KBM-7 (cell line): ENCODE measurements around the gene FBXO5.
A peak's percentile ranks its signal among the peaks of the same experiment; 100 is the strongest.
"Not testable (repeated sequence)": the region's sequence is repeated elsewhere in the genome, so short reads cannot be mapped to it uniquely, and the experiment has no call there.

Source experiments
- DNase-seq: peaks from one replicate; pipeline ENCODE4 v3.0.0-alpha.2; 2015
- in situ Hi-C: fragments of 300-500 bp; cut with MboI; formaldehyde crosslinking; loops from 2 replicates; pipeline ENCODE4 v1.14.3; 2020; ENCODE audit warnings: low sequenced_read_pairs, low pct_unique_long_range_greater_than_20kb, mixed read lengths

FBXO5 gene

GRCh38 chr6:153000243-153000642 is 17.4 kb upstream of the FBXO5 start:
- no peak for DNase-seq
- in situ Hi-C loops: no loop called here

DNA sequence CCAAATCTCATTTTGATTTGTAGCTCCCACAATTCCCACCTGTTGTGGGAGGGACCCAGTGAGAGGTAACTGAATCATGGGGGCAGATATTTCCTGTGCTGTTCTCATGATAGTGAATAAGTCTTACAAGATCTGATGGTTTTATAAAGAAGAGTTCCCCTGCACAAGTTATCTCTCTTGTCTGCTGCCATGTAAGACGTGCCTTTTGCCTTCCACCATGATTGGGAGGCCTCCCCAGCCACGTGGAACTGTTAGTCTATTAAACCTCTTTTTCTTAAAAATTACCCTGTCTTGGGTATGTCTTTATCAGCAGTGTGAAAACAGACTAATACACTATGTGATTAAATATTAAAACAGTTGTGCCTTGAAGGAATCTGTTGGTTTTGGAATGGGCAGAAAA is 16.7 kb upstream of the FBXO5 start:
- in situ Hi-C loops, DNase-seq: not testable (repeated sequence)

- in situ Hi-C loops: no loop called here
Observed at GRCh38 chr6:152993847-152994246, 11.0 kb upstream of the FBXO5 start.

GRCh38 chr6:152993431-152993830 is 10.6 kb upstream of the FBXO5 start:
- DNase-seq: no peak

More at GRCh38 chr6:152993847-152994246, 11.0 kb upstream of the FBXO5 start:
- DNase-seq: no peak

DNA sequence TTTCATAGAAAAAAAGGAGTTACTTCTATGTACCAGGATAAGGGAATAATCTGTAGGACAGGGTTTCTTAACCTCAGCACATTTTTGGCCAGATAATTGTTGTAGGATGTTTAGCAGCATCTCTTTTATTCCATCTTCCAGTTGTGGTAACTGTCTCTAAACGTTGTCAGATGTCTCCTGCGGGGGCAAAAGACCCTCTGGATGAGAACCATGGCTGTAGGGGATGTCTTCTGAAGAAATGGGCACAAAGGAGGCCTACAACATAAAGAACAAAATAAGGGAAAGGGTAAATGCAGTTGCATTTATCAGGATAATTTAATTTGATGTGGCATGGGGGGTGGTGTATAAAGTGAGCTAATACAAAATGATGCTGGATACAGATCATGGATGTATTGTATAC is 4.1 kb upstream of the FBXO5 start:
- in situ Hi-C loops: no loop called here
- no peak for DNase-seq

More at GRCh38 chr6:152993431-152993830, 10.6 kb upstream of the FBXO5 start:
- in situ Hi-C loops: no loop called here

DNA sequence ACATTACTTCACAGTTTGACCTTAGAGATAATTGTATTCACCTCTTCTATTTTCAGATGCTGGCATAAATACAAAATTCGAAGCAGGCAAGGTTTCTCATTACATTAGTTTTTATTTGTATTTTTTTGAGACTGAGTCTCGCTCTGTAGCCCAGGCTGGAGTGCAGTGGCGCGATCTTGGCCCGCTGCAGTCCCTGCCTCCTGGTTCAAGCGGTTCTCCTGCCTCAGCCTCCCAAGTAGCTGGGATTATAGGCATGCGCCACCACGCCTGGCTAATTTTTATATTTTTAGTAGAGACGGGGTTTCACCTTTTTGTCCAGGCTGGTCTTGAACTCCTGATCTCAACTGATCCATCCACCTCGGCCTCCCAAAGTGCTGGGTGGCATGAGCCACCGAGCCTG is 2.5 kb upstream of the FBXO5 start:
- in situ Hi-C loops, DNase-seq: not testable (repeated sequence)

- peak; percentile 20 for DNase-seq
- in situ Hi-C loops: no loop called here
Observed at GRCh38 chr6:152984513-152984872, 1.7 kb upstream of the FBXO5 start.

GRCh38 chr6:152983637-152984512 is 1.0 kb upstream of the FBXO5 start:
- DNase-seq: peak; percentile 97
- in situ Hi-C loops: no loop called here

GRCh38 chr6:152981989-152982903 is 595 bp downstream of the FBXO5 start:
- peak; percentile 28 for DNase-seq
- in situ Hi-C loops: no loop called here

DNA sequence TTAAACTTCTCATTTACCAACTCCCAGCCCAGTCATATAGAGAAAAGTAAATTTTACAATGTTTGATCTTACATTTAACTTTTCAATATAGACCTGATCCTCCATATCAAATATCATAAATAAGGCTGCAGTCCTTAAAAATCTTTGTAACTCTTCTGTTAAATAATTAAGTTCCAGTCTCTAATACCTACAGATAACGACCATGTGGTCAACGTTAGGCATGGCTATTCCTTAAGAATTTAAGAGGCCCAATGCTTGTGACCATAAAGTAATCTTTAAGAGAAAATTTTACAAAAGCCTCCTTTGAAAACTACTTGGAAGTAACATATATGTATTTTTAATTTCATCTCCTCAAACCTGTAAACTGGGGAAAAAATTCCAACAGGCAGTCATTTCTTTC is 1.6 kb downstream of the FBXO5 start:
- in situ Hi-C loops: no loop called here
- no peak for DNase-seq

DNA sequence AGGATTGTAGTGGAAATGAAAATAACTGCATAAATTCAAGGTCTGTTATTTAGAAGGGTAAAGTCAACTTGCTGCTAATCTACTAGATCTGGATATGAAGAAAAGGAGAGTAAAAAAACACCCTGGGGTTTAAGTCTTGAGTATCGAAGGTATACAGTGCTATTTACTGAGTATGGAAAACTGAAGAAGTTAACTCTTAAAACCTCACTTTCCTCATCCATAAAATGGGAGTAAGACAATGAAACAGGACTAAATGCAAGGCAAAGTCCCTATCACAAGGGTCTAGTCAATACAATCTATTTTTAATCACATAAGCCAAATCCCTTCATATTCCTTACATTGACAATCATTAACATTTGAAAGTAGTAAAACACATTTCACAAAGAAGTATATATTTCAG is 2.2 kb downstream of the FBXO5 start:
- in situ Hi-C loops: no loop called here
- no peak for DNase-seq

DNA sequence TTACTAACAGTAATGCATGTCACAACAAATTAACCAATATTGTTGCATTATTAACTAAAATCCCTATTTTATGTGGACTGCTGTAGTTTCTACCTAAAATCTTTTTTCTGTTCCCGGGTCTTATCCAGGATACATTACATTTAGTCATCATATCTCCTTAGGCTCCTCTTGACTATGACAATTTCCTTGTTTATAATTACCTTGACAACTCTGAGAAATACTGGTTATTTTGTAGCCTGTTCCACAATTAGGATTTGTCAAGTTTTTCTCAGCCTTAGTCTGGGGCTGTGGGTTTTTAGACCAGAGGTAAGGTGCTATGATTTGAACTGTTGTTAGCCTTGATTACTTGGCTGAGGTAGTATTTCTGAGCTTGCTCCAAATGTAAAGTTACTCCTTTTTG is 3.7 kb downstream of the FBXO5 start:
- DNase-seq: no peak
- in situ Hi-C loops: no loop called here

DNA sequence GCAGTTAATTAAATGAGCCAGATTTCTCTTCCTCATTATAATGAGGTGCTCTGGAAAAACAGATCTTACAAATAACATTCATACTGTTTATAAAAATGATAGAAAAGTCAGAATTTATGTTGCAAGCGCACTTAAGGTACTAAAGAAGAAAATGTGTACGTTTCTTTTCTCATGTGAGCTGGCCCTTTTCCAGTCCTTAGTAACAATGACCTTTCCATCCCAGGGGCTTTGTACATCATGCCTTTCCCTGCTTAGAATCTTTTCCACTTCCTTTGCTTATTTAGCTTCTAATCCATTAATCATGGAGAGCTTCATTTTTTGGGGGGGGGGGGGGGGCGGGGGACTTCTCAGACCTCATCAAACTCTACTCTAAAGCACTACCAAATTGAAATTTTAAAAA is 4.8 kb downstream of the FBXO5 start:
- in situ Hi-C loops: no loop called here
- DNase-seq: no peak

- no peak for DNase-seq
- in situ Hi-C loops: no loop called here
Observed at GRCh38 chr6:152977556-152977955, 5.3 kb downstream of the FBXO5 start.

- in situ Hi-C loops: no loop called here
Observed at GRCh38 chr6:152976749-152977148, 6.1 kb downstream of the FBXO5 start.

GRCh38 chr6:152975204-152975915 is 7.5 kb downstream of the FBXO5 start:
- in situ Hi-C loops: no loop called here
- DNase-seq: no peak

More at GRCh38 chr6:152976749-152977148, 6.1 kb downstream of the FBXO5 start:
- DNase-seq: no peak

GRCh38 chr6:152973916-152974315 is 8.9 kb downstream of the FBXO5 start:
- DNase-seq: no peak
- in situ Hi-C loops: no loop called here

GRCh38 chr6:152969688-152970418 is 13.0 kb downstream of the FBXO5 start:
- in situ Hi-C loops: no loop called here
- DNase-seq: no peak
